Pancreas (tissue), 10 donors: ENCODE measurements around the gene SMURF1. TPM values are rescaled to one million over a fixed set of nuclear protein-coding genes. Genes with fewer than 3 reads are reported as not detected.

ENCODE experiments used
- ATAC-seq, 4 donors: fragments of 200-7000 bp; cut with Tn5 transposase; one replicate each; pipeline versions ENCODE4 v1.8.0 to v1.9.1; 2020; ENCODE audit warnings: mild to moderate bottlenecking in 4 of 4, moderate library complexity in 4 of 4
- DNase-seq, 6 donors: peaks; one replicate each; pipeline ENCODE4 v3.0.0-alpha.2; 2020
- FAIRE-seq: peaks from 2 replicates; lab custom pipeline; 2012; peaks lifted over from hg19 to GRCh38; lab: Jason Lieb, UNC
- H3K27ac ChIP-seq, 4 donors: fragments of 200-600 bp; sonication (generic); 1 replicate in 3 of 4; 2 replicates in 1 of 4; pipeline versions ENCODE4 v1.5.0 to v1.8.0; 2020
- H3K27me3 ChIP-seq, 4 donors: fragments of 200-600 bp; one replicate each; pipeline ENCODE4 v1.8.0; 2021
- H3K36me3 ChIP-seq, 3 donors: fragments of 200-600 bp; sonication (generic) in 1 of 3; one replicate each; pipeline versions ENCODE4 v1.5.0 to v1.8.0; 2020 to 2021
- H3K4me1 ChIP-seq, 3 donors: fragments of 200-600 bp; one replicate each; pipeline ENCODE4 v1.8.0; 2021
- H3K4me3 ChIP-seq, 4 donors: fragments of 200-600 bp; sonication (generic) in 2 of 4; one replicate each; pipeline versions ENCODE4 v1.5.0 to v1.8.0; 2020 to 2021
- H3K9me3 ChIP-seq, 4 donors: fragments of 200-600 bp; one replicate each; pipeline ENCODE4 v1.8.0; 2021
- CTCF ChIP-seq, 4 donors: fragments of 200-600 bp; sonication (generic) in 3 of 4; IDR thresholded peaks; one replicate each; pipeline versions ENCODE4 v1.5.0 to v1.8.0; 2021; ENCODE audit warnings: antibody characterized with exemption in 4 of 4
- WGBS, 2 donors: extraction: QIAGEN DNeasy Blood & Tissue Kit; methylation state at CpG; one replicate each; pipeline ENCODE4 v1.1.7; 2013; 5-methylcytosine and 5-hydroxymethylcytosine counted together
- intact Hi-C, 3 donors: fragments of 100-400 bp; cut with DNase I; formaldehyde crosslinking; loops; one replicate each; pipeline versions ENCODE4 v1.11.1 to v1.14.2; 2022
- polyA plus RNA-seq, 2 donors: library from polyadenylated mRNA; stranded (reverse); fragments of 200-250 nt; gene quantifications; one replicate each; pipeline ENCODE4 v1.2.3, GENCODE V29; 2013
- total RNA-seq, 6 donors: library from RNA; stranded (reverse); fragmentation: NEBNext Ultra II Directional in 4 of 6; extraction: Animal tissue kit (Norgen Biotek cat#: 25700) in 4 of 6; gene quantifications; one replicate each; pipeline versions ENCODE4 v1.2.1 to v1.2.4, GENCODE V29; 2021 to 2023
- donor health status: healthy with polysubstance abuse.
- donor health status: DM: no; HTN: no; CAD: no; lungs with moderate emphysema.
- donor health status: DM: no; HTN: no; CAD: no.
- donor health status: control.
- donor health status: control.
- donor health status: Bipolar disorder and iron deficiency.
- donor health status: DM: yes; HTN: yes; CAD: no.
- donor health status: DM: no; HTN: no; CAD: no.
- donor health status: DM: no; HTN: no; CAD: no.
- donor health status: DM: yes; HTN: yes; CAD: no.

Gene SMURF1
- total and polyA plus RNA-seq, 8 donors = 7.6 to 22.7 (median 14.1) TPM

- Histone ChIP-seq H3K4me3 (no peak overlapping the region), H3K27me3 (no peaks in the 10 kb centered on the region), H3K4me1 (peaks cover 23 to 45% (median 34%) of the 10 kb centered on the region in 3 donors), H3K36me3 (no peaks in the 10 kb centered on the region), H3K27ac (no peak overlapping the region), H3K9me3 (no peaks in the 10 kb centered on the region)
- FAIRE-seq = no peak
- DNase-seq = no peak
- ATAC-seq = peak in 1 of 4 donors; percentile 9
- no peak for TF ChIP-seq CTCF (IDR thresholded peaks at IDR 0.05)
- intact Hi-C loops = no loop called here
These were observed 32.3 kb downstream of the SMURF1 start for GRCh38 chr7:99111591-99111990.

- Histone ChIP-seq H3K4me1 (peaks cover 32 to 58% (median 49%) of the 10 kb centered on the region in 3 donors), H3K9me3 (no peaks in the 10 kb centered on the region), H3K36me3 (no peaks in the 10 kb centered on the region), H3K27me3 (no peaks in the 10 kb centered on the region), H3K4me3 (no peak overlapping the region), H3K27ac (peak overlapping the region in 2 of 4 donors; percentile 39 to 42)
- no peak for TF ChIP-seq CTCF (IDR thresholded peaks at IDR 0.05)
- DNase-seq = no peak
- ATAC-seq = peak in 1 of 4 donors; percentile 11
- FAIRE-seq = no peak
- WGBS, 2 donors = 64 to 66% methylated on average over 10 of the region's 10 CpGs
- intact Hi-C loops = no loop called here
These were observed 34.5 kb downstream of the SMURF1 start for GRCh38 chr7:99109108-99110051.

- intact Hi-C loops = no loop called here
- Histone ChIP-seq H3K27ac (peak overlapping the region in 2 of 4 donors; percentile 39 to 42), H3K4me1 (peaks cover 32 to 58% (median 49%) of the 10 kb centered on the region in 3 donors), H3K36me3 (no peaks in the 10 kb centered on the region), H3K27me3 (no peaks in the 10 kb centered on the region), H3K9me3 (no peaks in the 10 kb centered on the region), H3K4me3 (no peak overlapping the region)
- FAIRE-seq (no peak), DNase-seq (no peak), ATAC-seq (no peak)
- no peak for TF ChIP-seq CTCF (IDR thresholded peaks at IDR 0.05)
- 55 to 60% methylated on average over 4 of the region's 4 CpGs for WGBS, 2 donors
These were observed 35.3 kb downstream of the SMURF1 start for GRCh38 chr7:99108613-99109012.

- Histone ChIP-seq H3K27me3 (no peaks in the 10 kb centered on the region), H3K9me3 (no peaks in the 10 kb centered on the region), H3K36me3 (no peaks in the 10 kb centered on the region), H3K4me1 (peaks cover 38 to 50% (median 50%) of the 10 kb centered on the region in 3 donors), H3K4me3 (no peak overlapping the region), H3K27ac (peak overlapping the region; percentile 22 to 70 (median 63))
- WGBS, 2 donors = 35 to 36% methylated on average over 4 of the region's 4 CpGs
- TF ChIP-seq CTCF (IDR thresholded peaks at IDR 0.05) = no peak
- ATAC-seq = peak; percentile 79 to 87 (median 83)
- no peak for DNase-seq
- intact Hi-C loops = no loop called here
- FAIRE-seq = no peak
These were observed 37.1 kb downstream of the SMURF1 start for GRCh38 chr7:99106821-99107241.

GRCh38 chr7:99106411-99106810 is 37.5 kb downstream of the SMURF1 start:
- peak; percentile 38 to 72 (median 67) for ATAC-seq
- no peak for DNase-seq
- no peak overlapping the region for H3K4me3 ChIP-seq
- no peaks in the 10 kb centered on the region for H3K36me3 ChIP-seq
- H3K27me3 ChIP-seq = no peaks in the 10 kb centered on the region
- FAIRE-seq = no peak
- H3K4me1 ChIP-seq = peaks cover 38 to 46% (median 46%) of the 10 kb centered on the region in 3 donors
- 58 to 59% methylated on average over 6 of the region's 6 CpGs for WGBS, 2 donors
- TF ChIP-seq CTCF (IDR thresholded peaks at IDR 0.05) = no peak
- H3K9me3 ChIP-seq = no peaks in the 10 kb centered on the region
- H3K27ac ChIP-seq = peak overlapping the region; percentile 22 to 70 (median 63)
- intact Hi-C loops = no loop called here
